Ascending aorta (tissue), 2 donors: Measurements from ENCODE around the gene KAZN. TPM values are rescaled to one million over a fixed set of nuclear protein-coding genes. Genes with fewer than 3 reads are reported as not detected.

Experiments
- DNase-seq, 2 donors: peaks; one replicate each; pipeline ENCODE4 v3.0.0-alpha.2; 2019; ENCODE audit warnings: low spot score in 2 of 2
- H3K27ac ChIP-seq, 2 donors: fragments of 200-600 bp; sonication (generic); one replicate each; pipeline ENCODE4 v1.5.1; 2016 to 2017; ENCODE audit warnings: mild to moderate bottlenecking in 1 of 2
- H3K27me3 ChIP-seq: fragments of 200-600 bp; sonication (generic); one replicate; pipeline ENCODE4 v1.5.1; 2017
- H3K36me3 ChIP-seq, 2 donors: fragments of 200-600 bp; sonication (generic); one replicate each; pipeline ENCODE4 v1.5.1; 2016
- H3K4me1 ChIP-seq, 2 donors: fragments of 200-600 bp; sonication (generic); one replicate each; pipeline ENCODE4 v1.5.1; 2016 to 2017; ENCODE audit warnings: mild to moderate bottlenecking in 1 of 2
- H3K4me3 ChIP-seq, 2 donors: fragments of 200-600 bp; sonication (generic); one replicate each; pipeline ENCODE4 v1.5.1; 2016 to 2017; ENCODE audit warnings: mild to moderate bottlenecking in 1 of 2
- H3K9me3 ChIP-seq, 2 donors: fragments of 200-600 bp; sonication (generic); one replicate each; pipeline ENCODE4 v1.5.1; 2016
- intact Hi-C: fragments of 100-400 bp; cut with DNase I; formaldehyde crosslinking; loops from one replicate; pipeline ENCODE4 v1.15.1; 2023
- total RNA-seq: library from RNA; depleted of rRNA; stranded (reverse); fragments of >200 nt; gene quantifications from one replicate; pipeline ENCODE4 v1.1.0, GENCODE V29; 2016
- TF ChIP-seq, protein P1 (sequence below), 3 experiments: fragments of 200-600 bp in 2 of 3; fragments of 450-650 bp in 1 of 3; sonication (generic) in 2 of 3; IDR thresholded peaks; one replicate each; pipeline ENCODE4 v1.5.1; 2016 to 2019; ENCODE audit warnings: antibody characterized with exemption in 3 of 3, mild to moderate bottlenecking in 1 of 3, moderate library complexity in 1 of 3

KAZN gene
- total RNA-seq, 1 donor from 2014 or later, result 58.5 TPM

DNA sequence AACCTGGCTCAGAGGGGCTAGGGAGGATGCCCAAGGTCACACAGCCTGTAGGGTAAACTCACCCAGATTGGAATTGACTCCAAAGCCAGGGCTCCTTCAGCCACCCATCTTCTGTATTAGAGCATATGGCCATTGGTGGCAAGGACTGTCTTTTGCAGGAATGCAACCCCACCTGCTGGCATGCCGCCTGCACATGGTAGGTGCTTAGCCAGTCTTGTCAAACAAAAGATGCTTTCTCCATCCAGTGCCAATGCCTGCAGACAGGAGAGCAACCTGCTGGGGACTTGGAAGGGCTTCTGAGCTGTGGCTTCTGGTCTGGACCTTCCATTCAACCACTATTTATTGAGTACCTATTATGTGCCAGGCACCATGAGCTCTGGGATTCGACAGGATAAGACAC, 459.8 kb downstream of the KAZN start:
- H3K9me3 ChIP-seq, result no peaks in the 10 kb centered on the region
- no peak for DNase-seq
- H3K36me3 ChIP-seq, result peaks cover 20 to 71% of the 10 kb centered on the region in 2 donors
- H3K4me1 ChIP-seq, result no peaks in the 10 kb centered on the region
- intact Hi-C loops, result no loop called here
- no peak overlapping the region for H3K27ac ChIP-seq
- no peaks in the 10 kb centered on the region for H3K27me3 ChIP-seq
- TF ChIP-seq, protein P1, sequence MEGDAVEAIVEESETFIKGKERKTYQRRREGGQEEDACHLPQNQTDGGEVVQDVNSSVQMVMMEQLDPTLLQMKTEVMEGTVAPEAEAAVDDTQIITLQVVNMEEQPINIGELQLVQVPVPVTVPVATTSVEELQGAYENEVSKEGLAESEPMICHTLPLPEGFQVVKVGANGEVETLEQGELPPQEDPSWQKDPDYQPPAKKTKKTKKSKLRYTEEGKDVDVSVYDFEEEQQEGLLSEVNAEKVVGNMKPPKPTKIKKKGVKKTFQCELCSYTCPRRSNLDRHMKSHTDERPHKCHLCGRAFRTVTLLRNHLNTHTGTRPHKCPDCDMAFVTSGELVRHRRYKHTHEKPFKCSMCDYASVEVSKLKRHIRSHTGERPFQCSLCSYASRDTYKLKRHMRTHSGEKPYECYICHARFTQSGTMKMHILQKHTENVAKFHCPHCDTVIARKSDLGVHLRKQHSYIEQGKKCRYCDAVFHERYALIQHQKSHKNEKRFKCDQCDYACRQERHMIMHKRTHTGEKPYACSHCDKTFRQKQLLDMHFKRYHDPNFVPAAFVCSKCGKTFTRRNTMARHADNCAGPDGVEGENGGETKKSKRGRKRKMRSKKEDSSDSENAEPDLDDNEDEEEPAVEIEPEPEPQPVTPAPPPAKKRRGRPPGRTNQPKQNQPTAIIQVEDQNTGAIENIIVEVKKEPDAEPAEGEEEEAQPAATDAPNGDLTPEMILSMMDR (IDR thresholded peaks at IDR 0.05), result no peak
- no peak overlapping the region for H3K4me3 ChIP-seq

DNA sequence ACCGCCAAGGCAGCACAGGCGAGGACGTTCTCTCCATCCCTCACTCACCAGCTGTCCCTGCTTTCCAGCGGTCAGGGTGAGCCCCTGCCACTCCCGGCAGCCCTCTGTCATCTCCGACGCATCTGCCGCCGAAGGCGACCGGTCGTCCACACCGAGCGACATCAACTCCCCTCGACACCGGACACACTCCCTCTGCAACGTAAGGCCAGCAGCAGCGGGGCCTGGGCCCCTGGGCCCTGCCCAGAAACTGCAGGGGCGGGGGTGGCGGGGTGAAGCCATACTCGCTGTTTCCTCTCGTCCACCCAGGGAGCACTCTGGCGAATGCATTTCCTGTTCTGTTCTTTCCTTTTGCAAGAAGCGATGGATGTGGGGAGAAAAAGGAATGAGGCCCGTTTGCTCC, 461.6 kb downstream of the KAZN start:
- TF ChIP-seq, protein P1 (IDR thresholded peaks at IDR 0.05), result no peak
- Histone ChIP-seq H3K27me3 (no peaks in the 10 kb centered on the region), H3K27ac (no peak overlapping the region), H3K36me3 (peaks cover 20 to 85% of the 10 kb centered on the region in 2 donors), H3K9me3 (no peaks in the 10 kb centered on the region), H3K4me3 (no peak overlapping the region), H3K4me1 (no peaks in the 10 kb centered on the region)
- intact Hi-C loops, result no loop called here
- DNase-seq, result no peak

DNA sequence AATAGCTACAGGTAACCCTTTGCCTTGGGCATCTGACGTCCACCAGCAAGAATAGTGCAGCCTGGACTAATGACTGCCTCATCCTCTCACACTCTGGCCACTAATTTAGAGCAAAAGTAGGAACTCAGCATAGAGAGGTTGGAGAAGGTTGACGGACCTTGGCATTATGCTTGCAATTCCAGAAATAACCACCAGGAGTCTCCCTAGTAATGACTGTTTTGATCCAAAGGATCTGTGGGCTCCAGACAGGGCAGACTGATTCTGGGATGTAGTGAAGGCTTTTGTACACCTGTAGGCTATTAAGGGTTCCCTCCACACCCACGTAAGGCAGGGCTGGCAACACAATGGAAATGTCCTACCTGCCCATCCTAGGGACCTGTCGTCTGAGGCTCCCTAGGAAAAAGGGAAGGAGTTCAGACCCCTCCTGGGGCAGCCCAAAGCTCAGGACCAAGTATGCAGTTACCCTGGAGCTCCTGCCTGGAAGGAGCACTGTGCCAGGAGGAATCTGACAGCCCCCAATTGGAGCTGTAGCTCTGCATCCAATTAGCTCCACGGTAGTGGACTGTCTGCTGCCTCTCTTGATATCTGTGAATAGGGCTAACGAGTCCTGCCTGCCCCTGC, 464.1 kb downstream of the KAZN start:
- intact Hi-C loops, result no loop called here
- no peak for DNase-seq
- TF ChIP-seq, protein P1 (IDR thresholded peaks at IDR 0.05), result peak in 1 of 3 experiments; percentile 13
- no peaks in the 10 kb centered on the region for H3K9me3 ChIP-seq
- peaks cover 11 to 72% of the 10 kb centered on the region in 2 donors for H3K36me3 ChIP-seq
- no peak overlapping the region for H3K27ac ChIP-seq
- no peaks in the 10 kb centered on the region for H3K27me3 ChIP-seq
- H3K4me1 ChIP-seq, result no peaks in the 10 kb centered on the region
- no peak overlapping the region for H3K4me3 ChIP-seq

GRCh38 chr1:15063346-15063745, 464.9 kb downstream of the KAZN start:
- intact Hi-C loops, result no loop called here
- TF ChIP-seq, protein P1 (IDR thresholded peaks at IDR 0.05), result no peak
- Histone ChIP-seq H3K4me3 (no peak overlapping the region), H3K36me3 (peaks cover 9 to 64% of the 10 kb centered on the region in 2 donors), H3K9me3 (no peaks in the 10 kb centered on the region), H3K27ac (no peak overlapping the region), H3K27me3 (no peaks in the 10 kb centered on the region), H3K4me1 (peaks cover 0 to 2% of the 10 kb centered on the region in 2 donors)
- no peak for DNase-seq

GRCh38 chr1:15063783-15064182, 465.3 kb downstream of the KAZN start:
- TF ChIP-seq, protein P1 (IDR thresholded peaks at IDR 0.05), result no peak
- peaks cover 0 to 2% of the 10 kb centered on the region in 2 donors for H3K4me1 ChIP-seq
- peaks cover 9 to 61% of the 10 kb centered on the region in 2 donors for H3K36me3 ChIP-seq
- H3K27ac ChIP-seq, result no peak overlapping the region
- H3K27me3 ChIP-seq, result no peaks in the 10 kb centered on the region
- H3K9me3 ChIP-seq, result no peaks in the 10 kb centered on the region
- no peak for DNase-seq
- intact Hi-C loops, result no loop called here
- H3K4me3 ChIP-seq, result no peak overlapping the region
